ENCODE measurements around the gene RAET1E.
"Not testable (repeated sequence)": the region's sequence is repeated elsewhere in the genome, so short reads cannot be mapped to it uniquely, and the experiment has no call there.

DNA sequence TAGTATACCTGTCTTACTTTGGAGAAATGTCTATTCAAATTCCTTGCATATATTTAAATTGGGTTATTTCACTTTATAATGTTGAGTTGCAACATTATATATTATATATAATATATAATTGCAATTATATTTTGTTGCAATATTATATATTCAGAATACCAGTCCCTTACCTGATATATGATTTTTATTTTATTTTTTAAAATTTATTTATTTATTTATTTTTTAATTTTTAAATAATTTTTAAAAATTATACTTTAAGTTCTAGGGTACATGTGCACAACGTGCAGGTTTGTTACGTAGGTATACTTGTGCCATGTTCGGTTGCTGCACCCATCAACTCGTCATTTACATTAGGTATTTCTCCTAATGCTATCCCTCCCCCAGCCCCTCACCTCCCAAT, 29.1 kb upstream of the RAET1E start:
- not testable (repeated sequence) for TF ChIP-seq EZH2 (IDR thresholded peaks at IDR 0.05; ENCODE audit: insufficient read depth, poor library complexity, severe bottlenecking); EZH2phosphoT487 (IDR thresholded peaks at IDR 0.05; ENCODE audit: insufficient read depth, low read depth)
